Stimulated activated CD4-positive, alpha-beta T cell treated with anti-CD3 and anti-CD28 coated beads, Interleukin-15, amount 100 ng/mL, for 24 hours (primary cell): Measurements from ENCODE around the gene TRIM51.
"Not testable (repeated sequence)": the region's sequence is repeated elsewhere in the genome, so short reads cannot be mapped to it uniquely, and the experiment has no call there.

Experiments
- DNase-seq: peaks from one replicate; pipeline ENCODE4 v3.0.0-alpha.2; 2020

Gene TRIM51, protein sequence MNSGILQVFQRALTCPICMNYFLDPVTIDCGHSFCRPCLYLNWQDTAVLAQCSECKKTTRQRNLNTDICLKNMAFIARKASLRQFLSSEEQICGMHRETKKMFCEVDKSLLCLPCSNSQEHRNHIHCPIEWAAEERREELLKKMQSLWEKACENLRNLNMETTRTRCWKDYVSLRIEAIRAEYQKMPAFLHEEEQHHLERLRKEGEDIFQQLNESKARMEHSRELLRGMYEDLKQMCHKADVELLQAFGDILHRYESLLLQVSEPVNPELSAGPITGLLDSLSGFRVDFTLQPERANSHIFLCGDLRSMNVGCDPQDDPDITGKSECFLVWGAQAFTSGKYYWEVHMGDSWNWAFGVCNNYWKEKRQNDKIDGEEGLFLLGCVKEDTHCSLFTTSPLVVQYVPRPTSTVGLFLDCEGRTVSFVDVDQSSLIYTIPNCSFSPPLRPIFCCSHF

DNA sequence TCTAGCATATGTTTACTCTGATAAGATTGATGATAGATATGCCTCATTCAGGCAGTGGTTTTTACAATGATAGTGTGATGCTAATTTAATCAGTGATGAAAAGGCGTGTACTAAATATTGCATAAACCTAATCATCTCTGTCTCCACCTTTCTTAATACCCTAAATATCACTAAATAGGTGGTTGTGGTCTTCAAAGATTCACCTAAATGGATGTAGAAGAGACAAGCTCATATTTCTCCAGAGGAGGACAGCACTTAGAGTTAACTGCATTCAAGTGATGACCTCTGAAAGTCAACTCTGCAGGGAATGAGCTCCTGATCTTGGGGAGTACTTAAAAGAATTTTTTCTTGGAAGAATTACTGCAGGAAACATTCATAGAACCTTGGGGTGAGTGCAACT is at the start of gene TRIM51:
TSS of gene TRIM51 (plus strand) at position 301 of the 400 bp plus-strand sequence. CDS start 2,132 bp downstream, outside the sequence.
- DNase-seq = not testable (repeated sequence)

DNA sequence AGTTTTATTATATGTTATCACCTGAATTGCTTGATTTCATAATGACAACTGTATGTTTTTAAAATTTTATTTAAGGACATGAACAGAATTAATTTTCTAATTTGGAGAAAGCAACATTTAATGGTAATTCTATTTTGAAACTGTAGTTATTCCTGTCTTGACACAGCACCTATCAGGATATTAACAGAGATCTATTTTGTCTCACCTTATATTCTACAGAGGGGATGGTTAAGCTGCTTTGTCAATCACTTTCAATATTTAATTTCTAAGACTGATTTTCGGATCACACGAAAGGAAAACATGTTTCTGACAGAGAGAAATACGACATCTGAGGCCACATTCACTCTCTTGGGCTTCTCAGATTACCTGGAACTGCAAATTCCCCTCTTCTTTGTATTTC is 44.6 kb upstream of the TRIM51 start, which contains the start of gene OR5D16:
TSS of gene OR5D16 (plus strand) at position 301 of the 400 bp plus-strand sequence. CDS start at position 301, 0 bp downstream.
- no peak for DNase-seq

DNA sequence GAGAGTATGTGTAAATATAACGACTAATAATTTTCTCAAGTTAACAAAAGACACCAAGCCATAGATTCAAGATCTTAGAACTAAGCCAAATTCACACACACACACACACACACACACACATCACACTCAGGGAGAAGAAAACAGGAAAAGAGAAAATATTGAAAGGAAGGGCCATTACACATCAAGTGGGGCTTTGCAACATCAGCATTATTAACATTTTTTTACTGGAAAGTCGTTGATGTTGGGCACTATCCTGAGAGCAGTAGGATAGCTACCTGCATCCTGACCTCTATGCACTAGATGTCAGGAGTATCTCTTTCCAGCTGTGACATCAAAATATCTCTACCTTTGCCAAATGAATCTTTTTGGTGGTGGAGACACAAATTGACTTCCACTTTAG is 35.6 kb upstream of the TRIM51 start:
- DNase-seq = no peak

DNA sequence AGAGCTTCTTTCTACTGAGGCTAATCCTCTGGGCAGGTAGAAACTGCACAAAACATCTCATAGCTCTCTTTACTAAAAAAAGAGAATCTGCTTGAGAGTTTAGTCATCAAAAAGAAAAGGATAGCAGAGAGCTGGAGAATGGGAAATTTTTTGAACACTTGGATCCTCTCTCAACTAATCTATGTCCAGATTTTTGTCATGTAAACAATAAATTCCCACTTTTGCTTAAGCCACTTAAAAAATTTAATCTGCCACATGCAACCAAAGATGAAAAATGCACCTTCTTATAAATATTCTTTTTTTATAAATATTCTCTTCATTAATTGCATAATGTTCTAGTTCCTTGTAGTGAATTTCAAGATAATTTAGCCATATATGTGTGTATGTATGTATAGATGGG is 34.1 kb upstream of the TRIM51 start:
- DNase-seq = no peak

DNA sequence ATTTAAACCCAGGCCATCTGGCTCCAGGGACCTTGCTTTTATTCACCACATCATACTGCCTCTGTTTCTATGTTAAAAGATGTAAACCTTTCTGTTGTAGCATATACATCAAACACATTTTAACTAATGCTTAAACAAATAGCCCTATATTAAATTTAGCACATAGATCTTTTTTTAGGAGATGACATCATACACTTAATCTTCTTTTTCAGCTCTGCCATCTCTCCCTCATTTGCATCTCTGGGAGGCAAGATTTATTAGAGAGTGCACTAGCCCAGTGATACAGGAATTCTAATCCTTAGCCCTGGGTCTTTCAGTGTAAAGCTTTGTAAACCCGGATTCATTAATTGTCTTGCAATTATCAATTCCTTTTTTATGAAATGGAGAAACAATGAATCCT is 31.0 kb upstream of the TRIM51 start:
- DNase-seq = no peak

DNA sequence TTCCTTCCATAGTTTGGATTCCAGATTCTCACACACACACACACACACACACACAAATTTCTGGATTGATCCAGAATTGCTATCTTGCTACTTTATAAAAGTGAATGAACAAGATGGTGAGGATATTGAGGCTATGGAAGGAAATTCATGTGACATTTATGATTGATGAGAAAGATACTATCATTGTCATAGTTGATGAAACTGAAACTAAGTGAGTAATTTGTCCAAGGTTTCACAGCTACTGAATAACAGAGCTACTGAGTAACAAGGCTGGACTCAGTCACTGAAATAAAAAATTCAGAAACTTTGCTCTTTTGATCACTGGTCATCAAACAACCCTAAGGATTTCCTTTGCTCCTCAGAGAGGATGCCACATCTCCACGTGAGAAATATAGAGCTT is 28.4 kb upstream of the TRIM51 start:
- DNase-seq = no peak

DNA sequence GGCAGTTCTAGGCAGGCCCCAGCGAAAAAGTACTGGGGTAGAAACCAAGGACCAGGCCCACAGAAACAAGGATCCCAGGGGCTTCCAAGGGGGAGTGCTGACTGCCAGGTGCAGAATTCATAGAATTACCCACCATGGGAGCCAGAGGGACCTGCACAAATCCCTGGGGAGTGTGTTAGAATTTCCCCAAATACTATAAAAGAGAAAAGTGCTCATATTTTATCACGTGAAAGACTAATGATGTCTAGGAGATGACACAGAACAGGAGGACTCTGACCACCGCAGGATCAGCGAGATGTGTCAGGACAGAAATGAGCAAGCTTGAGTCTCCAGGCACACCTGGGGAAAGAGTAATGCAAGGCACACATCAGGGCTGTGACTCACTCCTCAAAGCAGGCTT is 15.7 kb upstream of the TRIM51 start:
- DNase-seq = not testable (repeated sequence)

DNA sequence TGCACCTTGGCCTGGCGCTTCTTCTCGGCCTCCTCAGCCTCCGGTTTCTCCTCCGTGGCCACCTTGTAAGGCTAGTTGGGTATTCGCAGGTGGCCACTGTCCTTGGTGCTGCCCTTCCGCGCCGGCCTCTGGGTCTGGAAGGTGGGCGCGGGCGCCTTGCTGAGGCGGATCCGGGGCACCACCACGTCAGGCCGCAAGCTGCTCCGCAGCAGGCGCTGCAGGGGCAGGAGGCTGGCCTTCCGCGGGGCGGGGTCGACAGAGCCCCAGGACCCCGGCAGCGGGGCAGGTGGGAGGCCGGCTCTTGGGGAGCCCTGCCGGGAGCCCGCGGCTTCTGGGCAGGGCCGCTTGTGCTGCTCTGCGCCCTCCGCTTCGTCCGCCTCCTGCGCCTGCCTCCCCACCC is 10.4 kb upstream of the TRIM51 start:
- not testable (repeated sequence) for DNase-seq

DNA sequence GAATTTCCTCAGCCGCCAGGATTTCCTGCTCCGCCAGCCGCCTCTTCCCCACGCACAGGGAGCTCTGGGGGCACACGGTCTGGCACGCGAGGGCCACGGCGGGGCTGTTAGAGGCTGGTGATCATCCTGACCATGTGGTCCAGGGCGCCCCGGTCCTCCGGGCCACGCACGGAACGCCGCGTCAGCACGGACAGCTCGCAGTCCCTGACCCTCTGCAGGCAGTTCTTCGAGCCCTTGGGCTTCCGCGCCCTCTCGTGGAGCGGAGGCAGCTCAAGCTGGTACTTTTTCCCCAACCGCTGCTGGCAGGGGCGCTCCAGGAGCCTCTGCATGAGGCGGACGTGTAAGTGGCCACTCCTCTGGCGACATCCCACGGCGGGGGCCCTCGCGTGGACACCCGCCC is 10.0 kb upstream of the TRIM51 start:
- DNase-seq = not testable (repeated sequence)

DNA sequence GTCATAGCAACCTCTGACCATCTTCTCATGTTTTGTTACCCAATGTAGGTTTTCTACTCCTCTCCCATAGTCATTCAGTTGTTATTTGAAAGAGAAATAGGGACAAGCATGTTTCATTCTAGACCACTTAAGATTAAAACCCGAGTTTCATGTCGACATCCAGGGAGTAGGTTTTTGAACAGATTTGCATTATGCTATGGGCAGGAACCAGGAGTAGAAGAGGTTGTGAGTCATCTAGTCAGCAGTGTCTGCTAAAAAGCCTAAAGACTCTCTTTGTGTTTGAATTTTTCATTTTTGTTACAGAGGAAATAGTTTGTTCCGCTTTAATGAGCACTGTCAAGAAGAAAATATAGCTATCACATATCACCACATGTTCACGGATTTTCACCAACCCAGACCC is 1.9 kb downstream of the TRIM51 start:
- DNase-seq = not testable (repeated sequence)

DNA sequence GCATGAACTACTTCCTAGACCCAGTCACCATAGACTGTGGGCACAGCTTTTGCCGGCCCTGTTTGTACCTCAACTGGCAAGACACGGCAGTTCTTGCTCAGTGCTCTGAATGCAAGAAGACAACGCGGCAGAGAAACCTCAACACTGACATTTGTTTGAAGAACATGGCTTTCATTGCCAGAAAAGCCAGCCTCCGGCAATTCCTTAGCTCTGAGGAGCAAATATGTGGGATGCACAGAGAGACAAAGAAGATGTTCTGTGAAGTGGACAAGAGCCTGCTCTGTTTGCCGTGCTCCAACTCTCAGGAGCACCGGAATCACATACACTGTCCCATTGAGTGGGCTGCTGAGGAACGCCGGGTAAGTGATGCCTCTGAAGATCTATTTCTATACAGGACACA is 2.4 kb downstream of the TRIM51 start:
- not testable (repeated sequence) for DNase-seq

DNA sequence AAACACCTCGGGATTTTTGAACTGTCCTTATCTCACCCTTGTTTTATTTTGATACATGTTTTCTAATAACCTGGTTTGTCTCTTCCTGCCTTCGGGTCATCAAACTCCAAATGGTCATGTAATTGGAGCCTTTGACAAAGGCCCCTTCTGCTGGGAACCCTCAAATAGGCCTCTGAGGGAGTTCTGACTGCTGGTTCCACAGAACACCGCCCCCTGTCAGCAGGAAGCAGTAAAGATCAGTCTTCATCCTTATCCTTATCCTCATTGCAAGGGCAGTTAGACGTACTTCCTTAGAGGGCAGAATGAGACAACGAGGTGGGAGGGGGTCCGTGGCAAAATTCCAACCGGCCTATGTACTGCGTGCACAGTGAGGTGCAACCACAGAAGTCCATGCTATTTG is 12.1 kb downstream of the TRIM51 start:
- no peak for DNase-seq

DNA sequence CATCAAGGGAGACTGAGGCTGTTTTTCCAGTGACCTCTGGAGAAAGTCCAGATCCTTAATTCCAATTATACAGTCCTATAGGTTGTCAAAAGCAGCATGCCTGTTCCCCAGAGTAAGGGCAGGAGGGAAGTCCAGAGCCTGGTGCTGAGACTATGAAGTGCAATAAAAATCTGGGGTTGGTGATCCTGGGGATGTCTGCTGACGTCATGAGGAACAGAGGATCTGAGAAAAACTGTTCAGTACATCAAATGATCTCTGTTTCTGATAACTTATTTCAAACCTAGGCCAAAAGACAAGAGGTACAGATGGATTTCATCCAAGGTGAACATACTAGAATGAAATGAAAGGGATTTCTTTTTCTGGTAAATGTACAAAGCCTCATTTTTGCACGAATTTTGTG is 19.2 kb downstream of the TRIM51 start:
- DNase-seq = no peak

DNA sequence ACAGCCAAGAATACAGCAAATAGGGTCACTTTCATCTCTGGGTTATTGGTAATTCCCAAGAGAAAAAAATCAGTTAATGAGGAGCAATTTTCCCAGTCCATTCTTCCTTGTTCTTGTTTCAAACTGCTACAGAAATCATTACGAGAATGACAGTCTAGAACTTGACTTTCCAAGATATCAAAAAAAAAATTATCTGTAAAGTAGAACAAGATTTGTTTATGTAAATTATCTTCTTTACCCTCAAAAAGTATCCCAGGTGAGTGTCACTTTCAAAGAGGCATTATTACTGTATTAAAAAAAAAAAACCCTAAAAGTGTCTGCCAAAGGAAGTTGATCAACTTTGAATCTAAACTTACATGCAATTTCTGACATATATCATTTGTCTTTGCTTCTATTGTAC is 31.4 kb downstream of the TRIM51 start, which contains the start of gene OR5W2:
TSS of gene OR5W2 (minus strand) at position 101 of the 400 bp plus-strand sequence. CDS start at position 101, 0 bp downstream.
- DNase-seq = no peak

DNA sequence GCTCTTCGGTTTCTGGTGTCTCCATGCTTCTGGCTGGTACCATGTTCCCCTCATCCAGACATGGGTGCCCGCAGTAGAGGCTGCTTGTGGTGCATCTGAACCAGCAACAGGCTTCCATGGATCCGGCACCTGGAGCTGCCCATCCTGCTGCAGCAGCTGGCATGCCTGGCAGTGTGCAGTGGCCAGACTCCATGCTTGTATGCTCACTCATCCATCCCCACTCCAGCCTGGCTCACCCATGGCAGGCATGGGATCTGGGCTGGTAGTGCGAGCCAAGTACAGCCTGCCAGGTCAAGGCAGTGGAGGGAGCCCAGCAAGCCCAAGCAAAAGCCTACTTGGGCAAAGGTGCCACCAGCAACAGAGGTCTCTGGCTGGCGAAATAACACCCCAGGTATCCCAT is 37.4 kb downstream of the TRIM51 start:
- no peak for DNase-seq

DNA sequence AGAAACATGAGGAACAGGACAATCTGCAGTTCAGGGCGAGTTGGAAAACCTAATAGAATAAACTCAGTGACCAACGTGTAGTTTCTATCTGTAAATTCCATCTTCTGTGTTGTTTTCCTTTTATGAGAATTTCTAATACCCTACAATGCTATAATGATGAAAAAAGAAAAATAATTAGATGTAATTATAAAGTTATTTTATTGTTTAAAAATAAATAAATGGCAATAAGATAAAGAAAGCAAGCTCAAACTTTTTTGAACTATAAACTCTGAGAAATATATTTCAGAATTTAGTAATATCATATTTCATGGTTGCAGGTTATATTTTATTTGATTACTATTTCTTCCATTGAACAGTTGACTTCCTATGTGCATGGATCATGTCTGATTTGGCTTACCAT is 53.2 kb downstream of the TRIM51 start, which contains the start of gene OR5I1:
TSS of gene OR5I1 (minus strand) at position 101 of the 400 bp plus-strand sequence. CDS start at position 101, 0 bp downstream.
- DNase-seq = no peak
